SH-SY5Y (cell line): Measurements from ENCODE around the gene ADORA3.

ENCODE experiments used
- GATA2 ChIP-seq: IDR thresholded peaks from 2 replicates; pipeline ENCODE4 v1.6.1; 2011; ENCODE audit warnings: mild to moderate bottlenecking, low read depth, low read length
- GATA3 ChIP-seq: IDR thresholded peaks from 2 replicates; pipeline ENCODE4 v1.6.1; 2011; ENCODE audit warnings: low read depth, mild to moderate bottlenecking, low read length, moderate library complexity

ADORA3 gene

GRCh38 chr1:111513410-111514020, 10.1 kb upstream of the ADORA3 start:
- peak; percentile 63; the same call in 1 of the 2 replicates for TF ChIP-seq GATA2
- no peak for TF ChIP-seq GATA3

- TF ChIP-seq GATA2, result no peak
- TF ChIP-seq GATA3, result no peak
These were observed 9.5 kb upstream of the ADORA3 start for GRCh38 chr1:111512931-111513330.

- TF ChIP-seq GATA2 (no peak), GATA3 (no peak)
These were observed 8.9 kb upstream of the ADORA3 start for GRCh38 chr1:111512132-111512889.

- TF ChIP-seq GATA3 (no peak), GATA2 (no peak)
These were observed 7.9 kb upstream of the ADORA3 start for GRCh38 chr1:111511370-111511769.

GRCh38 chr1:111509997-111510375, 6.6 kb upstream of the ADORA3 start:
- no peak for TF ChIP-seq GATA2
- TF ChIP-seq GATA3, result no peak

- TF ChIP-seq GATA2 (no peak), GATA3 (no peak)
These were observed 4.2 kb upstream of the ADORA3 start for GRCh38 chr1:111507411-111508201.

GRCh38 chr1:111506561-111506960, 3.1 kb upstream of the ADORA3 start:
- TF ChIP-seq GATA2 (no peak), GATA3 (no peak)

- no peak for TF ChIP-seq GATA2
- TF ChIP-seq GATA3, result no peak
These were observed 2.2 kb upstream of the ADORA3 start for GRCh38 chr1:111505641-111506119.

GRCh38 chr1:111504097-111504496, 664 bp upstream of the ADORA3 start:
- no peak for TF ChIP-seq GATA3
- TF ChIP-seq GATA2, result no peak

- TF ChIP-seq GATA3 (no peak), GATA2 (no peak)
These were observed 1.8 kb downstream of the ADORA3 start for GRCh38 chr1:111501645-111502044.

- TF ChIP-seq GATA3, result no peak
- no peak for TF ChIP-seq GATA2
These were observed 4.2 kb downstream of the ADORA3 start for GRCh38 chr1:111499026-111499785.

GRCh38 chr1:111497592-111497991, 5.8 kb downstream of the ADORA3 start:
- TF ChIP-seq GATA3 (no peak), GATA2 (no peak)

- TF ChIP-seq GATA3 (no peak), GATA2 (no peak)
These were observed 7.0 kb downstream of the ADORA3 start for GRCh38 chr1:111496398-111496797.

- TF ChIP-seq GATA3 (no peak), GATA2 (no peak)
These were observed 12.4 kb downstream of the ADORA3 start for GRCh38 chr1:111491070-111491469.
